ENCODE data around the gene ARL6.

ARL6 gene

DNA sequence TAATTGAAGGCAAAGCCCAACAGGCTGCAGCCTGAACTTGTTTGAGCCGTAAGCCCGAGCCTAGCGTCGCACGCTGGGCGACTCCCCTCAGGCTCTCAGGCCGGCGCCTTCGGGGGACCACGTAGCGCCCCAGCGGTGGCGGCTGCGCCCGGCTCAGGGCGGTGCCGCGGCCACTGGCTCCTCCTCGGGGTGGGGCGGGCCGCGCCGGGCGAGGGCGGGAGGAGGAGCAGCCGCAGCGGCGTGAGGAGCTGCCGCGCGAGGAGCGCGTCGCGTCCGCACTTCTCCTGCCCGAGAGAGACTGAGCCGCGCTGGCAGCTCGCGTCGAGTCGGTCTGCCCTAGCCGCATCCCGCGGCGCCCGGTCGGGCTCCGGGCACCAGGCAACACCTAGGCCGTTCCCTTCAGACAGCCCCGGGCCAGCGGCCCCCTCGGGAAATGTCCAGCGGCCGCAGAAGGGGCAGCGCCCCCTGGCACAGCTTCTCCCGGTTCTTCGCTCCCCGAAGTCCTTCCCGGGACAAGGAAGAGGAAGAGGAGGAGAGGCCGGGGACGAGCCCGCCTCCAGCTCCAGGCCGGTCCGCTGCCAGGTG lies 57.3 kb downstream of the ARL6 start, which contains the start of gene CRYBG3:
TSS of gene CRYBG3 (plus strand) at position 238 of the 585 bp plus-strand sequence. CDS start at position 434, 196 bp downstream.
- TF ChIP-seq, protein P1, sequence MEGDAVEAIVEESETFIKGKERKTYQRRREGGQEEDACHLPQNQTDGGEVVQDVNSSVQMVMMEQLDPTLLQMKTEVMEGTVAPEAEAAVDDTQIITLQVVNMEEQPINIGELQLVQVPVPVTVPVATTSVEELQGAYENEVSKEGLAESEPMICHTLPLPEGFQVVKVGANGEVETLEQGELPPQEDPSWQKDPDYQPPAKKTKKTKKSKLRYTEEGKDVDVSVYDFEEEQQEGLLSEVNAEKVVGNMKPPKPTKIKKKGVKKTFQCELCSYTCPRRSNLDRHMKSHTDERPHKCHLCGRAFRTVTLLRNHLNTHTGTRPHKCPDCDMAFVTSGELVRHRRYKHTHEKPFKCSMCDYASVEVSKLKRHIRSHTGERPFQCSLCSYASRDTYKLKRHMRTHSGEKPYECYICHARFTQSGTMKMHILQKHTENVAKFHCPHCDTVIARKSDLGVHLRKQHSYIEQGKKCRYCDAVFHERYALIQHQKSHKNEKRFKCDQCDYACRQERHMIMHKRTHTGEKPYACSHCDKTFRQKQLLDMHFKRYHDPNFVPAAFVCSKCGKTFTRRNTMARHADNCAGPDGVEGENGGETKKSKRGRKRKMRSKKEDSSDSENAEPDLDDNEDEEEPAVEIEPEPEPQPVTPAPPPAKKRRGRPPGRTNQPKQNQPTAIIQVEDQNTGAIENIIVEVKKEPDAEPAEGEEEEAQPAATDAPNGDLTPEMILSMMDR (IDR thresholded peaks at IDR 0.05; ENCODE audit: low read depth, low read length, missing control alignments): peak; percentile 62

DNA sequence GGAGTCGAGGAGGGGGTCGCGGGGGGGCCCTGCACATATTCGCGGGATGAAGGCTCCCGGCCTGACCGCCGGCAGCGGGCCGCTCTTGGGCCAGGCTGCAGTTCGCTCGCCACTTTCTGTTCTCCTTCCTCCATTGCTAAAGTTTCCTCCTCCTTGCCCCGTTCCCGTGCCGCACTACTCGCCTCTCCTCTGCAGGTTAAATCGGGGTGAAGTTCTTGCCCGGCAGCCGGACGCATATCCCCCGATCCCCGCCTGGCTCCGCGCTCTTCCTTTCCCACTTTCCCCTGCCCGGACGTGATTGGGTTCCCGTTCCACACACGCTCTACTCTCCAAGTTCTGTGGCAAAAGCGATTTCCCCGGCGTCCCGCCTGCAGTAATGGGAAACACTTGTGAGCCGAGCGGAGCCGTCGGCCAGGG lies 57.8 kb downstream of the ARL6 start:
- in situ Hi-C loops (cut with HindIII; ENCODE audit: low pct_ligation_motif_present, low sequenced_read_pairs): no loop called here
- peak overlapping the region; percentile 39 for H3K27ac ChIP-seq
- DNase-seq: peak; percentile 53

More for the DNA sequence above, 57.3 kb downstream of the ARL6 start, which contains the start of gene CRYBG3:
- Histone ChIP-seq H3K36me3 (replicated peaks) (no peaks in the 10 kb centered on the region), H3K27me3 (replicated peaks) (no peaks in the 10 kb centered on the region), H3K4me3 (ENCODE audit: low read depth, low read length) (peak within 1 kb of the TSS; percentile 87), H3K27ac (peak within 1 kb of the TSS; percentile 49)
- in situ Hi-C loops (cut with HindIII; ENCODE audit: low pct_ligation_motif_present, low sequenced_read_pairs): no loop called here
- DNase-seq: peak; percentile 73

DNA sequence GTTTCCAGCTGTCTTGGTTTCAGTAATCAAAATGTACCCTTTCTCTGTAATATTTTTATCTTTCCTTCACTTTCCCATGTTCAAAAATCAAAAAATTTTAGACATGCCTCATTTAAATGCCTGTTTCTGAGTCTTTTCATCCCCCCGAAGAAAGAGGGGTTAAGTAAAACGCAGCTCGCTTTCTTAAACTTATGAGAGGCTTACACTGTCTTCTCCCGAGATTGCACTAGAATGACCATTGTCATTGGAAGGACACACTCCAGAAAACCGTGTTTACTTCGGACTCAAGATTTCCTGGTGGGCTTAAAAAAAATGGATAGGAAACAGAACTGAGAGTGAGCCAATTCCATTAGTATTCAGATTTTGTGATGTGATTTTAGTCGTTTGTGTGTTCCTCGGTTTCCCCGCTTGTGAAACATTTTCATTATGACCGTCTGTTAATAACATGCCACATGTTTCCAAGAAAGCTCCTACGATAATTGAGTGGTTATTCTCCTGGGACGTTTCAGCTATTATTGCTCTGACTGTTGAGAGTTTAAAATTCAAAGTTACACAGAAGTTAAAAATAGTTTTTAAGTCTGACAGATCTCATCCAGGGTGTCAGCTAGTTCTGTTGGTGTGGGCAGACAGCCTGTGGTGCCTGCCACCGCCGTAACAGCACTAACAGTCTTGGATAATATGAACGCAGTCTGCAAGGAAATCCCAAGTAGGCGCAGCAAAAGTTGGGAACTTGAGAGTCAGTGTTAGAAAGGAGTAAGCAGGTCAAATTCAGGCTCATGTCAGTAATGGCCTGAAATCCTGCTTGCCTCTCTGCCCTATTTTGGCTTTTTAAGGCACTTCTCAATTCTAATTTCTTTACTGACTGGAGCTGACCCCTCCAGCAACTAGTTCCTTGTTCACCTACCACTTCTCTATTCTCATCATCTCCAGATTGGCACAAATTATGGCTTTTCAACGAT lies 58.8 kb downstream of the ARL6 start:
- H3K27me3 ChIP-seq (replicated peaks): no peaks in the 10 kb centered on the region
- H3K36me3 ChIP-seq (replicated peaks): no peaks in the 10 kb centered on the region
- TF ChIP-seq, protein P1 (IDR thresholded peaks at IDR 0.05; ENCODE audit: low read depth, low read length, missing control alignments): no peak
- H3K27ac ChIP-seq: no peak overlapping the region
- in situ Hi-C loops (cut with HindIII; ENCODE audit: low pct_ligation_motif_present, low sequenced_read_pairs): no loop called here
- peak overlapping the region; percentile 87 for H3K4me3 ChIP-seq (ENCODE audit: low read depth, low read length)
- DNase-seq: no peak

More for the DNA sequence above, 57.8 kb downstream of the ARL6 start:
- H3K36me3 ChIP-seq (replicated peaks): no peaks in the 10 kb centered on the region
- TF ChIP-seq, protein P1 (IDR thresholded peaks at IDR 0.05; ENCODE audit: low read depth, low read length, missing control alignments): no peak
- no peaks in the 10 kb centered on the region for H3K27me3 ChIP-seq (replicated peaks)
- H3K4me3 ChIP-seq (ENCODE audit: low read depth, low read length): peak overlapping the region; percentile 87

DNA sequence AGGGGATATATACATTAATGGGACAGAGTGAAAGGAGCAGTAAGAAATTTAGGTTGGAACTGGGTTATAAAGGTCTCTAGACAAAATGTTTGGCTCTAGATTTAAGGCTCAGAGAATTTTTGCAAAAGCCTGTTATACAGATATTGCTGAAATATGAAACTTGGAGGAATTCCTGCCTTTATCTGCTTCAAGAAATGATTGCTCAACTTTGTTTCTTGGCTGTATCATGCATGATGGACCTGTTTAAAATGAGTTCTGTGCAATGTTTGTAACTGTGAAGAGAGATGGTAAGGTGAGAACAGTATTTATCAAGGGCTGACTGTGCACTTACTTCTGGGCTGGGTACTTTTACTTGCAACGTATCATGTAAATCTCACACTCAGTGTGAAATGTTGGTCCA lies 60.5 kb downstream of the ARL6 start:
- no peaks in the 10 kb centered on the region for H3K36me3 ChIP-seq (replicated peaks)
- TF ChIP-seq, protein P1 (IDR thresholded peaks at IDR 0.05; ENCODE audit: low read depth, low read length, missing control alignments): no peak
- no peak overlapping the region for H3K27ac ChIP-seq
- no peak for DNase-seq
- H3K4me3 ChIP-seq (ENCODE audit: low read depth, low read length): no peak overlapping the region
- H3K27me3 ChIP-seq (replicated peaks): no peaks in the 10 kb centered on the region
- in situ Hi-C loops (cut with HindIII; ENCODE audit: low pct_ligation_motif_present, low sequenced_read_pairs): no loop called here

DNA sequence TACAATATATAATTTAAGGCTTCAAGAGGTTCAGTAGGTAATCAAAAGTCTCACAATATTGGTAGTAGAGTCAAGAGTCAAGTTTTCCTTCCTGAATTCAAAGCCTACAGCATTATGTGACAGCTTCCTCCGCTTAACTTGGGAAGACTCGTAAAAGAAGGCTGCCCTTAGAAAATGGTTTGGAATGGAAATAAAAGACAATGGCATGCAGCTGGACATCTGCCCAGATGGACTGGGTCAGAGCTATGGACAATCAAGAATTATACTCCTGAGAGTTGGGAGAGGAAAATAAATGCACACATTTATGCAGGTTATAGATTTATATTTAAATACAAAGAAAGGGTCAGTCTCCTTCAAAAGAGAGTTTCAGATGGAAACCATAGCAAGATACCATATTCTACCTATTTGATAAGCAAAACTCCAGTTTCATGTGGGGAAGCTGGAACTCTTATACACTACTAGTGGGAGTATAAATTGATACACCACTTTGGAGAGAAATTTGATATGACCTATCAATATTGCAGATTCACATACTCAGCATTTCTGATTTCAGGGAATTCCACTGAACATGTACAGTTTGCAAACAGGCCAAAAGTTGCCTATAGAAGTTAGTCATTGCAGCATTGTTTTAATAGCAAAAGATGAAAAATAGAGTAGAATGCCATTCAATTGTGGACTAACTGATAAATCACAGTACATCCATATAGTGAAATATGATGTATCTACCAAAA lies 63.3 kb downstream of the ARL6 start:
- H3K27me3 ChIP-seq (replicated peaks): no peaks in the 10 kb centered on the region
- TF ChIP-seq, protein P1 (IDR thresholded peaks at IDR 0.05; ENCODE audit: low read depth, low read length, missing control alignments): no peak
- H3K36me3 ChIP-seq (replicated peaks): no peaks in the 10 kb centered on the region
- in situ Hi-C loops (cut with HindIII; ENCODE audit: low pct_ligation_motif_present, low sequenced_read_pairs): no loop called here
- H3K4me3 ChIP-seq (ENCODE audit: low read depth, low read length): no peak overlapping the region
- no peak for DNase-seq
- no peak overlapping the region for H3K27ac ChIP-seq
